Left ventricle myocardium inferior (tissue), 1 donor: ENCODE data around the gene PRDM16. TPM values are rescaled to one million over a fixed set of nuclear protein-coding genes. Genes with fewer than 3 reads are reported as not detected.

Source experiments
- DNase-seq: peaks from one replicate; pipeline ENCODE4 v3.0.0-alpha.2; 2020
- H3K27ac ChIP-seq: fragments of 200-600 bp; replicated peaks from 2 replicates; pipeline ENCODE4 v1.8.0; 2021
- H3K27me3 ChIP-seq: fragments of 200-600 bp; 2 replicates; pipeline ENCODE4 v1.8.0; 2021; ENCODE audit warnings: low read depth
- H3K36me3 ChIP-seq: fragments of 200-600 bp; 2 replicates; pipeline ENCODE4 v1.8.0; 2021
- H3K4me1 ChIP-seq: fragments of 200-600 bp; 2 replicates; pipeline ENCODE4 v1.8.0; 2021
- H3K4me3 ChIP-seq: fragments of 200-600 bp; 2 replicates; pipeline ENCODE4 v1.8.0; 2021; ENCODE audit warnings: mild to moderate bottlenecking, moderate library complexity
- H3K9me3 ChIP-seq: fragments of 200-600 bp; replicated peaks from 2 replicates; pipeline ENCODE4 v1.8.0; 2021
- CTCF ChIP-seq: fragments of 200-600 bp; IDR thresholded peaks from 2 replicates; pipeline ENCODE4 v1.8.0; 2021; ENCODE audit warnings: antibody characterized with exemption, mild to moderate bottlenecking, borderline replicate concordance
- intact Hi-C: fragments of 100-400 bp; cut with micrococcal nuclease; formaldehyde crosslinking; loops from one replicate; pipeline ENCODE4 v1.11.0; 2022
- total RNA-seq: library from RNA; stranded (reverse); fragmentation: NEBNext Ultra II Directional; extraction: Animal tissue kit (Norgen Biotek cat#: 25700); gene quantifications from one replicate; pipeline ENCODE4 v1.2.1, GENCODE V29; 2021
- donor health status: DM: no; HTN: yes; CAD: no; lungs with severe emphysema.

Gene PRDM16
- total RNA-seq, 1 donor from 2014 or later: 16.6 TPM

DNA sequence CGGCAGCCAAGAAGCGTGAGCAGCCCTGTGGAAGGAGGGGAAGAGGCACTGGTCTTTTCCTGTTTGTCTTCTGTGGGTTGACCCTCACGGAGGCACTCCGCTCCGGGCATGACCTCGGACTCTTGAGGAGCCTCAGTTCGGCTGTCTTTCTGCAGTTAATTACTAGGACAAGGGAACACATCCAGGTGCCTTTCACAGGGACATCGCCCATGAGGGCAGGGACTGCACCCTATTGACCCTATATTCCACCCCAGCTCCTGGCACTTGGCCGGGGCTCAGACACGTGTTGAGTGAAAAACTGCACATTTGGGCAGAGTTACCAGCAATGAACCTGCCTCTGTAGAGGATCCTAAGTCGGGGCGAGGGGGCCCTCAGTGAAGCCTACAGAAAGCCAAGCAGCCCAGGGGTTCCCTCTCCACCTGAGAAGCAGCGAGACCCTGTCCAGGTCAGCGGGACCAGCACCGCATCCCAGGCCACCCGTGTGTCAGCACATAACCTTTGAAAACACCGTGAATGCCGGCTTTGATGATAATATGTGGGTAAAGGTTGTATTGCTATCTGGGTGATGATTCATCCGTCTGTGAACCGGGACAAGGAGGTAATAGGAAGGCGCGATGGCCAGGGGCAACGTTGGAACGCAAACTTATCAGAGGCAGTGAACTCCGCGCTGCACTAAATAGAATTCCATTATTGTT lies 224.0 kb downstream of the PRDM16 start:
- Histone ChIP-seq H3K4me1 (peaks cover 21% of the 10 kb centered on the region), H3K27me3 (peaks cover 63% of the 10 kb centered on the region), H3K4me3 (no peak overlapping the region), H3K27ac (peak overlapping the region; percentile 84), H3K9me3 (no peaks in the 10 kb centered on the region), H3K36me3 (no peaks in the 10 kb centered on the region)
- DNase-seq: no peak
- intact Hi-C loops: no loop called here
- no peak for TF ChIP-seq CTCF

- DNase-seq: no peak
- intact Hi-C loops: no loop called here
- Histone ChIP-seq H3K9me3 (no peaks in the 10 kb centered on the region), H3K4me1 (peaks cover 21% of the 10 kb centered on the region), H3K36me3 (no peaks in the 10 kb centered on the region), H3K4me3 (no peak overlapping the region), H3K27ac (no peak overlapping the region), H3K27me3 (peaks cover 60% of the 10 kb centered on the region)
- TF ChIP-seq CTCF: no peak
These were observed 224.6 kb downstream of the PRDM16 start for GRCh38 chr1:3293563-3294080.

DNA sequence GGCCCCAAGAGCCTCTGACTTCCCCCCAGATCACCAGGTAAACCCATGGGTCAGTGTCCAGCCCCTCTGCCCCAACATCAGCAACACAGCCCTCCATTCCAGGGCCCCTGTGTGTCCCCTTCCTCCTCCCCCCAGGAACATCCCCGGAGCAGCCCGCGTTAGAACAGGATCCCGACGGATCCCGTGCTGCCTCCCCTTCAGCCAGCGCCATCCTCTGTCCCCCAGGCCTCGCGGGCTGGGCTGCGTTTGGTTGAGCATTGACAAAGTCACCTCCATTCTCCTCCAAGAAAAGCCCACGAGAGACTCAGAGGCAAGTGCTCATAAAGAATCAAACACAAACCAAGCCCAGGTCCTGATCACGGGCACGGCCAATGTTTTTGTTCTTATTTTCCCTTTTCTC lies 225.4 kb downstream of the PRDM16 start:
- intact Hi-C loops: no loop called here
- Histone ChIP-seq H3K4me3 (no peak overlapping the region), H3K9me3 (no peaks in the 10 kb centered on the region), H3K27me3 (peaks cover 51% of the 10 kb centered on the region), H3K4me1 (peaks cover 21% of the 10 kb centered on the region), H3K36me3 (no peaks in the 10 kb centered on the region), H3K27ac (no peak overlapping the region)
- no peak for TF ChIP-seq CTCF
- DNase-seq: no peak

DNA sequence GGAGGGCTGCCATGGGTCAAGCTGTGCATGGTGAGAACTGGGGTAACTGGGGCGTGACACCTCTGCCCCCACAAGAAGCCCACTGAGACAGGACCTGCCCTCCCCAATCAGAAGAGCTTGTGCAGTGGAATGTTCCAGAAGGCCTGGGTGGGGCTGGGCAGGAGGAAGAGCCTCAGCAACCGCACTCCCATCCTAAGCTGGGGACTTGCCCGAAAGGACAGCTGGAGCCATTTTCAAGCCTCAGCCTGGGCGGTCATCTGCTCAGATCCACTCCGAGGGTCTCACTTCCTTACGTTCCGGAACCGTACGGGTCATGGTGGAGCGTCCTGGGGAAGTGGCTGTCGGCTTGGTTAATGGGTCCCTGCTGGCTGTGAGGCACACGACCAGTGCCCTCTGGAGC lies 226.8 kb downstream of the PRDM16 start:
- TF ChIP-seq CTCF: no peak
- H3K27me3 ChIP-seq: peaks cover 39% of the 10 kb centered on the region
- H3K4me1 ChIP-seq: peaks cover 21% of the 10 kb centered on the region
- H3K9me3 ChIP-seq: no peaks in the 10 kb centered on the region
- H3K27ac ChIP-seq: no peak overlapping the region
- no peak for DNase-seq
- intact Hi-C loops: no loop called here
- H3K4me3 ChIP-seq: no peak overlapping the region
- H3K36me3 ChIP-seq: no peaks in the 10 kb centered on the region

- Histone ChIP-seq H3K36me3 (no peaks in the 10 kb centered on the region), H3K4me3 (no peak overlapping the region), H3K27ac (no peak overlapping the region), H3K4me1 (peaks cover 18% of the 10 kb centered on the region), H3K9me3 (no peaks in the 10 kb centered on the region), H3K27me3 (peaks cover 36% of the 10 kb centered on the region)
- DNase-seq: no peak
- intact Hi-C loops: no loop called here
- TF ChIP-seq CTCF: no peak
These were observed 227.3 kb downstream of the PRDM16 start for GRCh38 chr1:3296326-3296725.
